Hematopoietic multipotent progenitor cell treated with erythropoietin and hydrocortisone succinate and interleukin-3 and kit ligand, for 4 days (in vitro differentiated cells): ENCODE data around the gene DHCR7.
"Not testable (repeated sequence)": the region's sequence is repeated elsewhere in the genome, so short reads cannot be mapped to it uniquely, and the experiment has no call there.

Source experiments
- DNase-seq: peaks from one replicate; pipeline ENCODE4 v3.0.0-alpha.2; 2015

Gene DHCR7

DNA sequence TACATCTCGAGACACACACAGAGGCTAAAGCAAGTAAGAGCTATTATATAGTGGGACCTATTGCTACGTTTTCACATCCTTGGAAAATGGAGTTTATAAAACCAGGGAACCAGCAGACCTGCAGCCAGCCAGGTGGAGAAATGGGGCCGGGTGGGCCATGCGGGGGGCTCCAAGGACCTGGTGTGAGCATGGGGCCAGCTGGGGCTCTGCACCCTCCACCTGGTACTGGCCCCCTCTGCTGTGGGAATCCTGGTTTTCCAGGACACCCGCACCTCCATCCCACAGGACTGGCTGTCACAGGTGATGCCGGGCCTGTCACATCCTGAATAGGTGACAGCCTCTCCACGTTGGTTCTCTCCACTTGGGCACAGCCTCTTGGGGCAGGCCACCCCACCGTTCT lies 11.3 kb downstream of the DHCR7 start:
- no peak for DNase-seq

GRCh38 chr11:71435278-71435951 lies 12.8 kb downstream of the DHCR7 start:
- no peak for DNase-seq

- DNase-seq: no peak
Observed at GRCh38 chr11:71434576-71435130, 13.5 kb downstream of the DHCR7 start.

- DNase-seq: no peak
Observed at GRCh38 chr11:71433648-71434450, 14.3 kb downstream of the DHCR7 start.

GRCh38 chr11:71432761-71433647 lies 15.2 kb downstream of the DHCR7 start:
- no peak for DNase-seq

- DNase-seq: no peak
Observed at GRCh38 chr11:71431271-71431670, 16.9 kb downstream of the DHCR7 start.

DNA sequence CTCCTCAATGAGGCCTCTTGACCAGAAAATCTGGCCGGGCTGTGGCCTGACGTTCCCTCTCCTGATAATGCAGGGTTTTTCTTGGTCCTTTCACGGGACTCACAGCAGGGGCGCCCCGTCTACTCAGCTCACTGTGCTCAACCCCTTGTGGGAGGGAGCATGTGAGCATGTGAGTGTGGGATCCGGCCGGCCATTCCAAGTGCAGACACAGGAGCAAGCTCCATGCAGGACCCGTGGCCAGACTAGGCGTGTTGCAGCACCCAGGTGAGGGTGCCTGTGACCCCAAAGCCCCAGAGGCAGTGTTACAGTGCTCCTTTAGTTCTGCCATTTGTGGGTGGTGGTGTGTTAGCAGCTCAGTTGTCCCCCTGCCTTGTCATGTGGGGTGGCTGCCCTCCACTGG lies 18.0 kb downstream of the DHCR7 start:
- DNase-seq: no peak

- DNase-seq: no peak
Observed at GRCh38 chr11:71429701-71430100, 18.5 kb downstream of the DHCR7 start.

- DNase-seq: no peak
Observed at GRCh38 chr11:71428861-71429435, 19.2 kb downstream of the DHCR7 start.

DNA sequence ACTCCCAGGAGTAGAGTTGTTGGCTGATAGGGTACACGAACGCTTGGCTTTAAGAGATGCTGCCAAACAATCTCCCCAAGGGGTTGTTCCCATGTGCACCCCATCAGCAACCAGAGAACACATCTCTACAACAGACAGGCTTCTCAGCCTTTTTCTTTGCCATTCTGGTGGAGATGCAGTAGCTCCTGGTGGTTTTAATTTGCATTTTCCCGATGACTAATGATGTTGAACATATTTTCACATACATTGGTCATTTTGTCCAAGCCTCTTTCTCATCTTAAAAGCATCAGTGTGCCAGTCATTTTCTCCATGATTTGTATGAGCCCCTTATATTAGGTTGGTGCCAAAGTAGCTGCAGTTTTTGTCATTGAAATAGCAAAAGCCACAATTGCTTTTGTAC lies 21.8 kb downstream of the DHCR7 start:
- no peak for DNase-seq

DNA sequence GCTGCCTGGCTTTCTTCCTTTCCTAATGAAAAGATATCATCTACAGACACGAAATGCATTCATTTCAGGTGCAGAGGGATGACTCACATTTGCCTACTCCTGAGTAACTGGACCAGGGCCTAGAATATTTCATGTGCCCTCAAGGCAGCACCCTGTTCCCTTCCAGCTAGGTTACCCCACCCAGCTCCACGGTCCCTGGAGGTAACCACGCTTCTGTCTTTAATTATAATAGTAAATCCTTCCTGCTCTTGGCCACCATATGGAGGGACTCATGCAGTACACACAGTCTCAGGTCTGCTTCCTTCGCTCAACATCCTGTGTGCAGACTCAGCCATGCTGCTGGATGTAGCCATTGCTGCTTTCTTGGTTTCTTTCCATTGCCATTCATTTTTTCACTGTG lies 22.3 kb downstream of the DHCR7 start:
- DNase-seq: no peak

DNA sequence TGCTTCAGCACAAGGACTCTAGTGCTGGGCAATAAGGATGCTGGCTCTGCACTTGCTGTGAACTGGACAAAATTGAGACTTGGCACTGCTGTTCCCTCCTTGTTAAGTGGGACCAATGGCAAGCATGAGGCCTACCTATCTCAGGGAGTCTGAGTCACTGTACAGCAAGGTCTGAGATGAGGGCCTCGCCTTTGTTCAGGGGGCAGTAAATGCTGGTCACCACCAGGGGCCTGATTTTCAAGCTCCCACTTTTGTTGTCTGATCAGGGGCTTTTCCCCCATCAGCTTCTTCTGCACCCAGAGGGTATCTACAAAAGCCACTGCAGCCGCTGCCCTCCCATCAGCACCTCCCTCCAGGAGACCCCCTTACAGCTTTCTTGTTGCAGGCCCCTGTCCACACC lies 22.8 kb downstream of the DHCR7 start:
- no peak for DNase-seq

DNA sequence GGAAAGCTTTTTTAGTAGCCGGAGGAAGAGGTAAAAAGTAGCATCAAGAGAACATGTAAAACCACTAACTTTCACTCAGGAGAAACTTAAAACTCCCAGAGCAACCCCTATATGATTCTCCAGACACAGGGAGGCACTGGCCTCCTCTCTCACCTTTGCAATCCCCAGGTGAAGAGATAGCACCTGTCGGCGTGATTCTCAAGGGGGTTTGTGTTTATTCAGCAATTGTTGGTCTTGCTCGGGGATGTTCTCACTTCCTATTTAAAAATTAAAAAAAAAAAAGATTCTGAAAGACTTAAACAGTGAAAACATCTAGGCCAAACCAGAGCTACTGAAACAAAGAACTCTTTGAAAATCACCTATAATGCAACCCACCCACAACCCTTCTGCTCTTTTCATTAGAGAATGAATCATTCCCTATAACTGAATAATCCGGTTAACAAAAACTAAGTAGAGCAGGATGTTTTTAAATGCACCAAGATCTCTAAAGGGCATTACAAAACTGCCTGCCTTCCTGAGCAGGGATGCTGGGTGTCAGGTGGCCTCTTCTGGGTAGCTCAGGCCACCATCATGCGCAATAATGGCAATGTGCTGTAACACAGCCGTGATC lies 24.9 kb downstream of the DHCR7 start:
- DNase-seq: no peak

GRCh38 chr11:71422318-71422717 lies 25.9 kb downstream of the DHCR7 start:
- DNase-seq: not testable (repeated sequence)

GRCh38 chr11:71421392-71421950 lies 26.7 kb downstream of the DHCR7 start:
- no peak for DNase-seq

DNA sequence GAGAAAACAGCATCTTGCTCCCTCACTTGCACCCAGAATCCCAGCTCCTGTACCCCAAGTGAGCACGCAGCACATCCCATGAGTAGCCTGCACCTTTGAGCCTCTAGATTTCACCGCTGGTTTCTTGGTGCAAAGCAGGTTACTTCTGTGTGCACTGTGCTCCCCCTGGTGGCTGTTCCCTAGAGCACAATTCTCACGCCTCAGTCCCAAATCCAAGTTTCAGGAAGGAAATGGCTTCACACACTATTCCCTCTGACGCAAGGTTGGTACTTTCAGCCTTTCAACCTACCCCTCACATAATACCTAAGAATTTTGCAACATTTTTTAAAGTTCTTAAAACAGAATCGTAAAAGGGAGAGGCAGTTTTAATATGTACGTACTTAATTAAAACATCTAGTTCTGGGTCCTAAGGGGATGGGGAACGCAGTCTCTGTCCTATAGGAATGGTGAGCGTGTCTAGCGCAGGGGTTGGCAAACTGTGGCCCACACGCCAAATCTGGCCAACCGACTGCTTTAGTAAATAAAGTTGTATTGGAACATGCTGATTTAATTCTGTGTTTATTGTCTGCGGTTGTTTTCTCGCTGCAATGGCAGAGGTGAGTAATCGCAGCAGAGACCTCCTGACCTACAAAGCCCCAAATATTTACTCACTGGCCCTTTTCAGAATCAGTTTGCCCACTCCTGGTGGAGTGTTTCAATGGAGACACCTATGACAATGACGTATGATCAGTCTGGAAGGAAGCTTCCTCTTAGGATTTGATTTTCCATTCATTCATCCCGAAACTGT lies 27.5 kb downstream of the DHCR7 start:
- DNase-seq: peak; percentile 55

DNA sequence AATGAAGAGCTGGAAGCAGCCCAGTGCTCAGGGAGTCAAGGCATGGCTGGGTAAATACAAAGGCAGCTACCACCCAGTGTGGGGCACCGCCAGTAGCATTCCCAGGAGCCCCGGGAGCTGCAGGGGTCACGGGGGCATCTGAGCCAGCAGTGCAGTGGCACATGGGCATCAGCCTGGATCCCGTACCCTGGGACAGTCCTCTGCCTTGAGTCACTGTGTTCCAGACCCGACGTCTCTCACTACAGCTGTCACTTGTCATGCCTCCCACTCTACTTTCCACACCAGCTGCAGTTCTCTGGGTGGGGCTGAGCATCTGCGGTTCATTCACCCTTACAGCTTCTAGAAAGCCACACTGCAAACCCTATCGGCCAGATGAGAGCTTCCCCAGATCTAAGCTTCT lies 29.6 kb downstream of the DHCR7 start:
- no peak for DNase-seq

- DNase-seq: no peak
Observed at GRCh38 chr11:71414645-71415044, 33.5 kb downstream of the DHCR7 start.

DNA sequence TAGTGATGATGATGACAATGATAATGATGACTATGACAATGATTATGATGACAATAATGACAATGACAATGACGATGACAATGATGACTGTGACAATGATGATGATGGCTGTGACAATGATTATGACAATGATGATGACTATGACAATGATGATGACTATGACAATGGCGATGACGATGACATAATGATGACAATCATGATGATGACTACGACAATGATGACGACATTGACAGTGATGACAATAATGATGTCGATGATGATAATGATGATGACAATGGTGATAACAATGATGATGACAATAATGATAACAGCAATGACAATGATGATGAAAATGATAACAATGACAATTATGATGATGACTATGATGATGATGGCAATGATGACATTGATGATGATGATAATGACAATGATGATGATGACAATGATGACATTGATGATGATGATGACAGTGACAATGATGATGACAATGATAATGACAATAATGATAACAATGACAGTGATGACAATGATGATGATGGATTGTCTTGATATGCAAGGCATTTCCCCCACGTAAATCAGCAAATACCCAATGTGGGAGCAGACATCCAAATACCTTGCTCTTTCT lies 37.7 kb downstream of the DHCR7 start:
- no peak for DNase-seq

- no peak for DNase-seq
Observed at GRCh38 chr11:71408826-71409225, 39.4 kb downstream of the DHCR7 start.

- DNase-seq: no peak
Observed at GRCh38 chr11:71407356-71407755, 40.8 kb downstream of the DHCR7 start.
